ENCODE data around the gene RPL9. TPM values are rescaled to one million over a fixed set of nuclear protein-coding genes. Genes with fewer than 3 reads are reported as not detected.
A peak's percentile ranks its signal among the peaks of the same experiment; 100 is the strongest.

RPL9 gene
- total and polyA plus RNA-seq, 2 of the 13 experiments (the other 11 are each of a cell fraction or from before 2014, with no cell fraction given): 993 to 2,148 TPM

- peak; percentile 91; the same call in 1 of the 2 replicates for TF ChIP-seq NKX3-1 (CRISPR knock-in tag; IDR thresholded peaks at IDR 0.05)
- TF ChIP-seq SIX1 (CRISPR knock-in tag; IDR thresholded peaks at IDR 0.05; ENCODE audit: borderline replicate concordance): peak; percentile 62
- peak; percentile 95 for TF ChIP-seq THAP11 (CRISPR knock-in tag; IDR thresholded peaks at IDR 0.05)
- TF ChIP-seq ZNF644 (CRISPR knock-in tag; IDR thresholded peaks at IDR 0.05; ENCODE audit: low read depth): no peak
- TF ChIP-seq RERE (CRISPR knock-in tag; IDR thresholded peaks at IDR 0.05; ENCODE audit: low read depth): no peak
- peak; percentile 93 for TF ChIP-seq KMT2A (CRISPR knock-in tag; IDR thresholded peaks at IDR 0.05)
- 0 out of 2 replicates have a peak, but pooled peaks have one; percentile 2 for TF ChIP-seq ZNF572 (CRISPR knock-in tag; IDR thresholded peaks at IDR 0.05)
- TF ChIP-seq TBP (CRISPR knock-in tag; IDR thresholded peaks at IDR 0.05): peak; percentile 35; the same call in 1 of the 2 replicates
- 0 out of 2 replicates have a peak, but pooled peaks have one; percentile 66 for TF ChIP-seq ZNF552 (CRISPR knock-in tag; IDR thresholded peaks at IDR 0.05; ENCODE audit: borderline replicate concordance)
- no peak for TF ChIP-seq ZNF746 (CRISPR knock-in tag; IDR thresholded peaks at IDR 0.05)
- peak; percentile 89 for TF ChIP-seq ZNF501 (CRISPR knock-in tag; IDR thresholded peaks at IDR 0.05)
- no peak for TF ChIP-seq SCMH1 (CRISPR knock-in tag; IDR thresholded peaks at IDR 0.05; ENCODE audit: borderline replicate concordance)
- 0 out of 2 replicates have a peak, but pooled peaks have one; percentile 80 for TF ChIP-seq ZFP82 (CRISPR knock-in tag; IDR thresholded peaks at IDR 0.05; ENCODE audit: borderline replicate concordance)
- TF ChIP-seq ZBTB34 (CRISPR knock-in tag; IDR thresholded peaks at IDR 0.05): peak; percentile 39; the same call in 1 of the 2 replicates
- TF ChIP-seq ZNF788 (CRISPR knock-in tag; IDR thresholded peaks at IDR 0.05; ENCODE audit: borderline replicate concordance): peak; percentile 74; the same call in 1 of the 2 replicates
- peak; percentile 71; the same call in 1 of the 2 replicates for TF ChIP-seq RFX5 (IDR thresholded peaks at IDR 0.05; ENCODE audit: low read depth, low read length)
- peak; percentile 71 for TF ChIP-seq TOPORS (CRISPR knock-in tag; IDR thresholded peaks at IDR 0.05)
- TF ChIP-seq ZNF33A (CRISPR knock-in tag; IDR thresholded peaks at IDR 0.05; ENCODE audit: borderline replicate concordance): no peak
- no peak for TF ChIP-seq PCBP2 (optimal IDR thresholded peaks at IDR 0.05; ENCODE audit: low read depth, low read length, poor library complexity, severe bottlenecking)
- no peak for TF ChIP-seq MBNL3 (CRISPR knock-in tag; conservative IDR thresholded peaks at IDR 0.05)
- TF ChIP-seq DRAP1 (CRISPR knock-in tag; IDR thresholded peaks at IDR 0.05): peak; percentile 99
- TF ChIP-seq ZNF160 (CRISPR knock-in tag; IDR thresholded peaks at IDR 0.05): peak; percentile 81
These were observed at the start of gene RPL9, which contains the start of gene LIAS (continued) for GRCh38 chr4:39458505-39459300.

Data from HepG2 (cell line).